ENCODE results near the gene E2F4.

The E2F4 gene

DNA sequence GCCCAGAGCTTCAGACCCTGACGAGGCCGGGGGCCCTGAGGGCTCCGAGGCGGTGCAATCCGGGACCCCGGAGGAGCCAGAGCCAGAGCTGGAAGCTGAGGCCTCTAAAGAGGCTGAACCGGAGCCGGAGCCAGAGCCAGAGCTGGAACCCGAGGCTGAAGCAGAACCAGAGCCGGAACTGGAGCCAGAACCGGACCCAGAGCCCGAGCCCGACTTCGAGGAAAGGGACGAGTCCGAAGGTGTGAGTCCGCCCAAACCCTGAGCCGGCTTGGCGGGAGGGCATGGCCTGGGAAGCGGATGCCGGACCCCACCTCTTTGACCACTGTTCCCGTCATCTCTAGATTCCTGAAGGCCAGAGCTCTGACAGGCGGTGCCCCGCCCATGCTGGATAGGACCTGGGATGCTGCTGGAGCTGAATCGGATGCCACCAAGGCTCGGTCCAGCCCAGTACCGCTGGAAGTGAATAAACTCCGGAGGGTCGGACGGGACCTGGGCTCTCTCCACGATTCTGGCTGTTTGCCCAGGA is 17.2 kb upstream of the E2F4 start:
- no peak for DNase-seq

GRCh38 chr16:67176662-67177061 is 15.3 kb upstream of the E2F4 start:
- no peak for DNase-seq

DNA sequence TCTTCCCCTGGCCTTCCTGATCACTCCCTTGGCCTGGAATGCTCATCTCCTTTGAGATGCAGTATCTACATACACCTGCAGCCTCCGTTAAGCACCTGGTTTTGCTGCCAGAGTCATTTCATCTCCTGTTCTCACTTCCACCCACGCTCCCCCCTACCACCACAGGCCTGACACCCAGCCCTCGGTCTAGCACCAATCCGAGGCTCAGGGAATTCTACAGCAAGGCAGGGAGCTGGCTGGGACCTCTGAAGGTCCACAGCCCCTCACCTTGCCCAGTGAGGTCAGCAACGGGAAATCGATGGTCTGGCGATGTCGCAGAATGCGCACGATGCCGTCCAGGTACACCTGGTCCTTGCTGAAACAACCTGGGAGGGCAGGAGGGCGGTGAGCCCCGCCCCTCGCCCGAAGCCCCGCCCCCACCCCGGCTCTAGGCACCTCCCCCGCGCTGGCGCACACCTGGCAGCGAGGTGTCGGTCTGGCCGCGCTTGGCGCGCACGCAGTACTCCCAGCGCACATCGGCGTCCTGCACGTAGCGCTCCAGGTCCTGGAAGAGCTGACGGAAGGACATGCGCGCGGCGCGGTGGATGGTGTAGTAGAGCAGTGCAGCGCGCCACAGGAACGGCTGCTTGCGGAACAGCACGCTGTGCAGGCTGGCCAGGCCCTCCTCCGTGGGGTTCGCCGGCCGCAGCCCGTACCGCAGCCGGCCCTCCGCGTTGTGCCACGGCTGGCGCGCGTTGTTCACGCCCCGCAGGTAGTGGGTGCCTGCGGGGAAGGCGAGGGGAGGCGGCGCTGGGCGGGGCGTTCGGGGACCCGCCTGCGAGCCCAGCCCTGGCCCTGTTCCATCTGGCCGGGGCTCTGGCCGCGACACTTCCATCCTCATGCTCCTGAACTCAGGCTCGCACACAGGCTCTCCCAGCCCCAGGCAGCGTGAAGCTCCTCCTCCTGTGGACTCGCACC is 13.9 kb upstream of the E2F4 start:
- DNase-seq: no peak

DNA sequence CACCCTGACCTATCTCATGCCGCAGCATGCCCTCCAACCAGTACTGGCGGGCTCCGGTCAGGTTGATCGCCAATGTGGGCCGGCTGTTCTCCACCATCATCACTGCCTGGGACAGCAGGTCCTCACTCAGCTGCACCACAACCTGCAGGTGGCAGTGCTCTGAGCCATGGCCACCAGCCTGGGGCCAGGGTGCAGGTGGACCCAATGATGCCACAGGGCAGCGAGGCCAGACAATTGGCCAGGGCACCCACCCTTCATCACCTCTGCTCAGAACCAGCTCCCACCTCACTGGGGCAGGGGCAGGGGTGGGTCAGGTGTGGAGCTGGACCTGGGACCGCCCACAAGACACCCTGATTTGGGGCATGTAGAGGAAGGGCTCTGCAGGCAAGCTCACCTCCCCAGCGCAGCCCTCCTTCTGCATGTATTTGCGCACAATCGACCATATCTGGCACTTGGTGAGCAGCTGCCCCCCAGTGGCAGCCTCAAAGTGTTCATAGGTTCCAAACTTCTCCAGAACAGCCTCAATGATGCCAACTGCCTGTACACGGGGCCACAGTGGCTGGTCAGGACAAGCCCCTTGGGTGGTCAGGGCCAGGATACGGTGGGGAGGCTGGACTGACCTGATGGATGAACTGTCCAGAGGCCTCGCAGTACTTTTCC is 12.4 kb upstream of the E2F4 start:
- no peak for DNase-seq

- DNase-seq: no peak
Measured at GRCh38 chr16:67180166-67180565, 11.8 kb upstream of the E2F4 start.

GRCh38 chr16:67181346-67181745 is 10.6 kb upstream of the E2F4 start:
- no peak for DNase-seq

- DNase-seq: no peak
Measured at GRCh38 chr16:67182288-67182687, 9.7 kb upstream of the E2F4 start.

DNA sequence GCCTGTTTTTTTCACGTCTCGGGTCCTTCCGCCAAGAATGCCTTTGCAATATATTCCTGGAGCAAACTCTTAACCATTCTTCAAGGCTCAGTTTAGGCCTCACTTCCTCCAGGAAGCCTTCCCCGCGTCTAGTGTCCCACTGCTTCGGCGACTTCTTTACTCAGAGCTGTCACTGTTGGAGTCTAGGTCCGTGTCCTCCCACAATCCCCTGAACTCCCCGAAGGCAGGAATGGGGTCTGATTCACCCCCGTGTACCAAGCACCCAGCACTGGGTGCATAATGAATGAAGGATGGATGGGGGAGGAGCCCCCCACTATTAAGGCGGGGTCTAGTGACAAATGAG is 8.7 kb upstream of the E2F4 start:
- DNase-seq: no peak

DNA sequence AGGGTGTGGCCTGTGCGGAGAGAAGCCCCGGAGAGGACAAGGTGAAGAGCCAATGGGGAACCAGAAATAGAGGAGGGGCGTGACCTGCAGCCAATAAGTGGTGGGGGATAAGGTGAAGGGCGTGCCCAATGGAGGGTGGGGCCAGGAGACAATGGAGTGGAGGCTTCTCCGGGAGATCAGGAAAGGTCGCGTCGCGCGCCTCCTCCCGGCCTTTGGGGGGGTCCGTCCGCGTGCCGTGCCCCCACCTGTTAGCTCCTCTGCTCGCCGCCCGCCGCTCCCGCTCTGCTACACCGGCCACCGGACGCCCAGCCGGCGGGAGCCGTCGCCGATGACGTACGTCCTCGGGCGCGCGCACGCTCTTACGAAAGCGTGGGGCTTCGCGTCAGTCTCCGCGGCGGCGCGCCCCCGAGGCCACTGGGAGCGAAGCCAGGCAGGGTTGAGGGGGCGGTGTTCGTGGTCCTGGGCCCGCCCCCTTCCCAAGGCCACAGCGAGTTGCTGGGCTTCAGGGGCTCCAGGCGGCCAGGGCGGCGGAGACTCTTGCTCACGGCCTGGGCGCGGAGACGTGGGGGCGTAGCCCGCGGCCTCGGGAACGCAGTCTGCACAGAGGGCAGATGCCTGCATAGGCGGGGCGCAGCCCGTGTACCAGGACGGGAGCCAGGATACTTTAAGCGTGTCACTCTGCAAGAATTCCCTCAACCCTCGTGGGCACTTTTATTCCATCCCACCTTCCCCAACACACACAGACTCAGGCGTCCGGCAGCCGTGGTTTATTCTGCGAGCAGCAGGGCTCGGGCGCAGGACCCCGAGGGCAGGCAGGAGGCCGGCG is 8.1 kb upstream of the E2F4 start, which contains the start of gene MATCAP1:
MATCAP1 (minus strand) TSS at position 337 of the 826 bp plus-strand sequence. CDS start 3,353 bp downstream, outside the sequence.
- peak; percentile 91 for DNase-seq

- no peak for DNase-seq
Measured at GRCh38 chr16:67184453-67184994, 7.4 kb upstream of the E2F4 start.

GRCh38 chr16:67184995-67185650 is 6.8 kb upstream of the E2F4 start:
- peak; percentile 85 for DNase-seq

DNA sequence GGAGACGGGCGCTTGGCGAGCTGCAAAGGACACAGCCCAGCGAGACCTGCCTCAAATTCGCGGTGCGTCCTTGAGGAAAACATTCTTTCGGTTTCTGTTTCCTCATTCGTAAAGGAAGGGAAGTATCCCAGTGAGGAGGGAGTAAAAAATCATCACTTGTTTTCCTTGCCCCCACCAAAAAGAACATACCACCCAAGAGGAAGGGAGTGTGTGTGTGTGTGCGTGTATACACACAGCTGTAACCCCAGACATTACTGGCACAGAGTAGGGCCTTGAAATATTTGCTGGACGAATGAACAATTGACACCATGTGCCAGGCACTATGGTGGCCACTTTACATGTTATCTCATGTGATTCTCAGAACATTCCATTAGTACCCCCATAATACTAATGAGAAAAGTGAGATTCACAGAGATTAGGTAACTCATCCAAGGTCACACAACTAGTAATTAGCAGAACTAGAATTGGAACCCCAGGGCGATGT is 6.3 kb upstream of the E2F4 start:
- DNase-seq: no peak

DNA sequence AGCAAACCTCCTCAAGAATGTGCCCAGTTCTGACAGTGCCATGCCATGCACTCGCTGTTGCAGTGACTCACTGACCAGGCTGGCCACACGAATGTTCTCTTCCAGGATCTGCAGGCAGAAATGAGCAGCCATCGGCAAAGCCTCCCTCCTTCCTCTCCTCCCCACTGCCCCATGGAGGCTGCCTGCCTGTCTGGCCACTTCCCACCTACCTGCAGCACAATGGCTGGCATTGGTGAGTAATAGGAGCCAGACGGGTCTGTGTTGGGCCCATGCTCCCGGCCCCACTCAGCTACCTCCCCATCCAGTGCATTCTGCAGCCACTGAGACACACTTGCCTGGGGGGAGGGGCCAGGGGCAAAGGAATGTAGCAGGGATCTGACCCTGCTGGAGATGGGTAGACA is 5.4 kb upstream of the E2F4 start:
- no peak for DNase-seq

GRCh38 chr16:67187175-67187890 is 4.6 kb upstream of the E2F4 start:
- DNase-seq: no peak

GRCh38 chr16:67188323-67188722 is 3.6 kb upstream of the E2F4 start:
- no peak for DNase-seq

DNA sequence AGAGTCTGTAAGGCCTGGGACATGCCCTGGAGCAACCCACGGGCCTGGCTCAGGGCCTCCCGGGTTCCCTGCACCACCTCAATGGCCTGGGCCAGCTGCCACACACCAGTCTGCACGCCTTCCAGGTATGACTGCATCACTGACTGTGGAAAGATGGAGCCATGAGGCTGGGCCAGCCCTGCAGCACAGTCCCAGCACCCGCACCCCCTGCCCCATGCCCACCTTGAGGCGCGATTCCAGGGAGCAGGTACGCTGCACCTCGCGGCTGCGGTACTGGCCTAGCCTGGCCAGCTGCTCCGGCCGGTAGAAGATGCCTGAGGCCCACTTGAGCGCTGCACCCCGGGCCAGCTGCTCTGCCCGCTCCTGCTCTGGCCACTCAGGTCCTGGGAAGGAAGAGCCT is 3.2 kb upstream of the E2F4 start:
- DNase-seq: no peak

DNA sequence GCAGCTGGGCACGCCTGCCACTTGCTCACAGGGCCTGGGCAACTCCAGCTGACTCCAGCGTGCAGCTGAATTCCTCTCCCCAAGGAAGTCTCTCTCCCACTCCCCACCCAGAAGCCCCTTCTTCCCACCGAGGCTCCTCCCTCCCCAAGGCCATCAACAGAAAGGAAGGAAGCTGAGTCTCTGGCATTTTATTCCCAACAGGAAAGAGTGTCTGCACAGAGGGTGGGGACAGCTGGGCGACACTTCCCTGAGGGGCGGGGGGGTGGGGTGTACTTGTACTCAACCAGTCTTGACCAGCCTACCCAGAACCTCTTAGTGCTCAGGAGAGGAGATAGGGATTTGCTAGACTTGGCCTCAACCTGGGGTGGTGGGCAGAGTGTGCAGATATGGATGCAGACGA is 1.9 kb upstream of the E2F4 start, which contains the start of gene EXOC3L1:
EXOC3L1 (minus strand) TSS at position 96 of the 400 bp plus-strand sequence. CDS start 460 bp downstream, outside the sequence.
- no peak for DNase-seq

- no peak for DNase-seq
Measured at GRCh38 chr16:67190448-67191399, 1.2 kb upstream of the E2F4 start.

- no peak for DNase-seq
Measured at GRCh38 chr16:67191411-67191994, 452 bp upstream of the E2F4 start.

Data from activated gamma-delta T cell treated with Interleukin-2 at 50 U/mL for 16 hours (primary cell).